ENCODE measurements around the gene CXorf65.

CXorf65 gene

DNA sequence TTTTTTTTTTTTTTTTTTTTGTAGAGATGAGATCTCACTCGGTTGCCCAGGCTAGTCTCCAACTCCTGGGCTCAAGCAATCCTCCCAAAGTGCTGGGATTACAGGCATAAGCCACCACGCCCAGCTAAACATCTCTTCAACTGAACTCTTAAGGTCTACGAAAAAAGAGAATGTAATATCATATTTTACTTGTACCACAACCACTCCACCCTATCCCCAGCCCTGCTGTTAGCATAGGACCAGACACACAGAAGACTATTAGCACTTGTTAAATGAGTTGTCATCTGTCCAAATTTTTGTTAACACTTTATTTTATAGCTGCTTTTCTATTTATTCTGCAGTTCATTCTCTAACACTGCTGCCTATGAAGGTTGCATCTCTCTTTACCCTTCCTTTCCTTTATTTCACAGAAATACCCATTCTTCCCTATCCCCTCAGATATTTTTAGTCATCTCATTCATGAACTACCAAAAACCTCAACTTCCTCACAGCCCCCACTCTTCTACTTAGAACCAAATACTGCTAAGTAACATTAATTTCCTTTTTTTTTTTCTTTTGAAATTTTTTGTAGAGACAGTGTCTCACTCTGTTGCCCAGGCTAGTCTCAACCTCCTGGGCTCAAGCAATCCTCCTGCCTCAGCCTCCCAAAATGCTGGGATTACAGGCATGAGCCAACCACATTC lies 48.6 kb downstream of the CXorf65 start:
- DNase-seq = no peak

DNA sequence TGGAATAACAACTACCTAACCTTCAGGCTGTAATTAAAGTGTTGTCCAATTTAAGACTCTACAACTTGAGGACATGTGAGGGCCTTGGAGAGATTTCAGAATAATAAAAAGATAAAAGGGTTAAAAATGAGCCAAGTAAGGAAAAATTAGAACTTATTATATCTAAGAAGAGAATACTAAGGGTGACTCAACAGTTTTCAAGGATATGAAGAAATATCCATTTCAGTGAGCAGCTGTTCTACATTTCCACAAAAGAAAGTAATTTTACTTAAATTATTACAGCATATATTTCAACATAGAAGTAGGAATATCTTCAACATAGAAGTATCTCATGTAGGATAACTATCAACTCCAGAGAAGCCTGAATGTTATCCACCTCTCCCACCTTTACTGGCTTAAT lies 49.7 kb downstream of the CXorf65 start:
- no peak for DNase-seq
